Erythroblast (primary cell): ENCODE data around the gene GCSAML.

Experiments
- GATA1 ChIP-seq: IDR thresholded peaks from 2 replicates; pipeline ENCODE4 v1.6.1; 2011; ENCODE audit warnings: low read depth, mild to moderate bottlenecking, control low read depth, low read length, moderate library complexity
- POLR2A ChIP-seq: IDR thresholded peaks from 2 replicates; pipeline ENCODE4 v1.6.1; 2011; ENCODE audit warnings: mild to moderate bottlenecking, low read length

DNA sequence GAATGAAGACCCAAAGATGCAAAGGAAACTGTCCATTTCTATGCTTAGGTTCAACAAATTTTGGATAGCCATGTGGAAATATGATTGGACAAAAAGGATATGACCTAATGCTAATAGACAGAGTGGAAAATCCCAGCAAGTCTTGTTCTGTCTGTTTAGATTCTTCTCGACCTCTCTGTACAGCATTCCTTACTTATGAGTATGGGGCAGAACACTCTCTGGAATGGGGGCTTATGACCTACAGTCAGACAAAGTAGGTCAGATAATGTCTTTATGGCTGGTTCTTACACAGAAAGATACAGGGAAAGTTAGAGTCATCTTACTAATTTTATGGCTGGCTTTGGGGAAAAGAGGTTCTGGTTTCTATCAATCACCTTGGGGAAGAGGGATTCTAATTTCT, 2.8 kb downstream of the GCSAML start:
- TF ChIP-seq POLR2A (no peak), GATA1 (no peak)
